ENCODE data around the gene MRPS18A. TPM values are rescaled to one million over a fixed set of nuclear protein-coding genes. Genes with fewer than 3 reads are reported as not detected.

MRPS18A gene
- total RNA-seq, 1 donor from 2014 or later: 31.9 TPM

DNA sequence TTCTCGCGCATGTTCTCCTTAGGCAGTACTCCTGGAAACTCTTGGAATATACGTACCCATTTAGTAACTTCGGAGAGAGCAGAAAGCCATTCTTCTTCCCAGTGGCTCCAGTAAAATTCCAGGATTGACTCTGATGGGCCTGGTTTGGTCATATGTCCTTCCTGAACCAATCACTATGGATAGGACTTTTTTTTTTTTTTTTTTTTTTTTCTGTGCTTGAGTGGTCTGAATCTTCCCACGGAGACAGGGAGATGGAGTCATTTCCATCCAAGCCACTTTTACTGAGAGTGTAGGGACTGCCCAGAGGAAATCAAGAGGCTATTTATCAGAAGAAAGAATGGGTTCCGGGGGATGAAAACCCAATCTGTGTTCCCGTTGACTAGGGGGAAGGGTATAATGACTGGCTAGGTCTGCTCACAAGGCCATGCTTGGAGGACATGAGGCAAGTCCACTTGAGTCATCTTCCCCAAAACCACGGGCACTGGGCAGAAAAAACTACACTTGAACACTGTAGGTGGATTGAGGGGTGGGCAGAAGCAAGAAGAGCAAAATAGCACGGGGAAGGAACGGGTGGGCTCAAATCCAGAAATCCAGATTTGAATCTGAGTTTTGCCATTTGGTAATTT, 35.4 kb upstream of the MRPS18A start:
- TF ChIP-seq, protein P1, sequence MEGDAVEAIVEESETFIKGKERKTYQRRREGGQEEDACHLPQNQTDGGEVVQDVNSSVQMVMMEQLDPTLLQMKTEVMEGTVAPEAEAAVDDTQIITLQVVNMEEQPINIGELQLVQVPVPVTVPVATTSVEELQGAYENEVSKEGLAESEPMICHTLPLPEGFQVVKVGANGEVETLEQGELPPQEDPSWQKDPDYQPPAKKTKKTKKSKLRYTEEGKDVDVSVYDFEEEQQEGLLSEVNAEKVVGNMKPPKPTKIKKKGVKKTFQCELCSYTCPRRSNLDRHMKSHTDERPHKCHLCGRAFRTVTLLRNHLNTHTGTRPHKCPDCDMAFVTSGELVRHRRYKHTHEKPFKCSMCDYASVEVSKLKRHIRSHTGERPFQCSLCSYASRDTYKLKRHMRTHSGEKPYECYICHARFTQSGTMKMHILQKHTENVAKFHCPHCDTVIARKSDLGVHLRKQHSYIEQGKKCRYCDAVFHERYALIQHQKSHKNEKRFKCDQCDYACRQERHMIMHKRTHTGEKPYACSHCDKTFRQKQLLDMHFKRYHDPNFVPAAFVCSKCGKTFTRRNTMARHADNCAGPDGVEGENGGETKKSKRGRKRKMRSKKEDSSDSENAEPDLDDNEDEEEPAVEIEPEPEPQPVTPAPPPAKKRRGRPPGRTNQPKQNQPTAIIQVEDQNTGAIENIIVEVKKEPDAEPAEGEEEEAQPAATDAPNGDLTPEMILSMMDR (IDR thresholded peaks at IDR 0.05): no peak
- TF ChIP-seq POLR2AphosphoS5 (IDR thresholded peaks at IDR 0.05; ENCODE audit: insufficient read depth in 1 of 2, low read depth in 1 of 2) (no peak), POLR2A (IDR thresholded peaks at IDR 0.05) (no peak)
- Histone ChIP-seq H3K36me3 (no peaks in the 10 kb centered on the region), H3K4me1 (peaks cover 45% of the 10 kb centered on the region), H3K27ac (peak overlapping the region; percentile 69), H3K4me3 (no peak overlapping the region), H3K9me3 (no peaks in the 10 kb centered on the region), H3K27me3 (no peaks in the 10 kb centered on the region)
- intact Hi-C loops (cut with DNase I): no loop called here
- DNase-seq (ENCODE audit: extremely low spot score in 2 of 2): no peak

DNA sequence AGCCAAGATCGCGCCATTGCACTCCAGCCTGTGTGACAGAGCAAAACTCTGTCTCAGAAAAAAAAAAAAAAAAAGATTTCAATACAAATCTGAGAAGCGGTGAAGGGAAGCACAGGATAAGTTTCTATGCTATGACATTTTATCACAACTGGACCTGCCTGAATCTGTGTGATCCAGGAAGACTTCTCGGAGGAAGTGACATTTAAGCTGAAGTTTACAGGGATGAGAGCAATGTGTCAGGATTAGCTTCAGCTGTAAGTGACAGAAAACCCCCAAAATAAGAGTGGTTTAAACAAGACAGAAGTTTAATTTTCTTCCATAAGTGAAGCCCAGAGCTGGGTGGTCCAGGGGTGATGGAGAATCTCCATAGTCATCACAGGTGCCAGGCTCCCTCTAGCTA, 33.4 kb upstream of the MRPS18A start:
- Histone ChIP-seq H3K4me3 (no peak overlapping the region), H3K36me3 (no peaks in the 10 kb centered on the region), H3K9me3 (no peaks in the 10 kb centered on the region), H3K27me3 (no peaks in the 10 kb centered on the region), H3K4me1 (peaks cover 65% of the 10 kb centered on the region), H3K27ac (no peak overlapping the region)
- TF ChIP-seq POLR2AphosphoS5 (IDR thresholded peaks at IDR 0.05; ENCODE audit: insufficient read depth in 1 of 2, low read depth in 1 of 2) (no peak), POLR2A (IDR thresholded peaks at IDR 0.05) (no peak)
- TF ChIP-seq, protein P1 (IDR thresholded peaks at IDR 0.05): no peak
- intact Hi-C loops (cut with DNase I): no loop called here
- DNase-seq (ENCODE audit: extremely low spot score in 2 of 2): no peak

DNA sequence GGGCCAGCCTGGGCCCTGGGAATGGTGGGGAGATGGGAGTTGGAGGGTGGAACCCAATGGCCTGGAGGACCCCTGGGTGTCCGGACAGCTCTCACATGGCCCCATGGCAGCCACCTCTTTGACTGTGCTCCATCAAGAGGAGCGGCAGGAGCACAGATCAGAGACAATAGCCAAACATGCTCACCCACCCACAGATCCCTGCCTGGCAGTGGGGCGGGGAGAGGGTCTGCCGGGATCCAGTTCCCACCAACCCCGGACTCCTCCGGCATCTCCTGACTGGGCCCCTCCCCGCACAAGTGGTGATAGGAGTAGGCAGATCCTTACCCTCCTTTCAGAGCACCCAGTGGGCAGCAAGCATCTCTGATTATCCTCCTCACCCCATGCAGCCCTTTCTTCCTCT, 31.9 kb upstream of the MRPS18A start:
- Histone ChIP-seq H3K4me3 (no peak overlapping the region), H3K4me1 (peaks cover 66% of the 10 kb centered on the region), H3K27me3 (no peaks in the 10 kb centered on the region), H3K9me3 (no peaks in the 10 kb centered on the region), H3K27ac (no peak overlapping the region), H3K36me3 (no peaks in the 10 kb centered on the region)
- DNase-seq (ENCODE audit: extremely low spot score in 2 of 2): no peak
- TF ChIP-seq, protein P1 (IDR thresholded peaks at IDR 0.05): no peak
- intact Hi-C loops (cut with DNase I): loop anchor here (10.0 kb wide), 1 partner anchor 45 kb away; no protein-coding TSS in a partner anchor

DNA sequence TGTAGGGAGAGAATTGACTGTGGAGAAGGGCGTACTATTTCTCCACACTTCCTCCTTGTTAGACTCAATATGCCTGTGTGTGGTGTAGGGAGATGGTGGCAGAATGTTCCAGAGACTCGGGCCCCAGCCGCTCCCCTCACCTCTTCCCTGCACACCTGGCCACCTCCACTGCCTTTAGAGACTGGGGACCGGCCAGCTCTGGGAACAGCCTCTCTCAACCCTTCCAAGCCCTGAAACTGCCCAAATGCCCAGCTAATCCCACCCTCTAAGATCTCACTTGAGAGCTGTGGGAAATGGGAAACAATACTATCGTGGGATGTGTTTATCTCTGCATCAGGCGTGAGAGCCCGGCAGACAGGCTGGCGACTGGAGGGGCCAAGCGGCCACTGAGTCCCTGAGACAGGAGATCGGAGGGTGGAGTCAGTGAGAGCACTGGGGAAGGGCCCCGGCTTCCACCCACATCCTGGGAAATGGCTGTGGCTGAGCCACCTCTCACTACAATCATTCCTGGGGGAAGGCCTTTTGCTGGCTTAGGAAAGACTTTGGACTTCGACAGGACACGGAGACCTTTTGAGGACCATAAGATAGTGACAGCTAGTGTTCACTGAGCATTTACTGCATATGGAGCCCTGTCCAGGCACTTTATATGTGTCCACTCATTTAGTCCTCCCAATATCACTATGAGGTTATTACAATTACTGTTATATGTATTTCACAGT, 31.0 kb upstream of the MRPS18A start:
- Histone ChIP-seq H3K4me1 (peaks cover 68% of the 10 kb centered on the region), H3K27ac (peak overlapping the region; percentile 72), H3K9me3 (no peaks in the 10 kb centered on the region), H3K4me3 (no peak overlapping the region), H3K36me3 (no peaks in the 10 kb centered on the region), H3K27me3 (no peaks in the 10 kb centered on the region)
- intact Hi-C loops (cut with DNase I): loop anchor here (10.0 kb wide), 1 partner anchor 46 kb away; no protein-coding TSS in a partner anchor
- no peak for TF ChIP-seq POLR2A (IDR thresholded peaks at IDR 0.05)
- TF ChIP-seq, protein P1 (IDR thresholded peaks at IDR 0.05): no peak
- no peak for TF ChIP-seq POLR2AphosphoS5 (IDR thresholded peaks at IDR 0.05; ENCODE audit: insufficient read depth in 1 of 2, low read depth in 1 of 2)
- DNase-seq (ENCODE audit: extremely low spot score in 2 of 2): no peak

DNA sequence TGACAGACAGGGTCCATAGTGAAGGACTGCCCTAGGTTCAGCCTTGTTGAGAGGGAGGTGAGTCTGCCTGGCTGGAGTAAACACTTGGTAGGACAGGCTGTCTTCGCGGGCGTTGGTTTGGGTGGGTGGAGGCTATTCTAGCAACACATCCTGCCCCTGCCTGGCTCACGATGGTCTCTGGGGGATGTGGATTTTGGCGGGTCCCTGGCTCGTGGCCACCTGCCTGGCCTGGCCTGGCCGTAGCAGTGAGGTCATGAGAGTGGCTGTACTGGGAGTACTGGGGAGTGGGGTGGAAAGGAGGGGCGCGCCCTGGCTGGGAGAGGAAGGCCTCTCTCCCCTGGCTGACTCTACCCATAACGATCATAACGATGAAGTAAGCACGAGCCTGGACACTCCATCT, 30.2 kb upstream of the MRPS18A start:
- H3K27ac ChIP-seq: peak overlapping the region; percentile 72
- no peaks in the 10 kb centered on the region for H3K9me3 ChIP-seq
- intact Hi-C loops (cut with DNase I): loop anchor here (10.0 kb wide), 1 partner anchor 47 kb away; no protein-coding TSS in a partner anchor
- TF ChIP-seq, protein P1 (IDR thresholded peaks at IDR 0.05): no peak
- TF ChIP-seq POLR2AphosphoS5 (IDR thresholded peaks at IDR 0.05; ENCODE audit: insufficient read depth in 1 of 2, low read depth in 1 of 2) (peak in 1 of 2 donors; percentile 32), POLR2A (IDR thresholded peaks at IDR 0.05) (no peak)
- peak in 1 of 2 donors; percentile 95 for DNase-seq (ENCODE audit: extremely low spot score in 2 of 2)
- H3K27me3 ChIP-seq: no peaks in the 10 kb centered on the region
- H3K4me1 ChIP-seq: peaks cover 62% of the 10 kb centered on the region
- no peaks in the 10 kb centered on the region for H3K36me3 ChIP-seq
- no peak overlapping the region for H3K4me3 ChIP-seq

Data from vagina (tissue), 2 donors.